ENCODE measurements around the gene HMMR. TPM values are rescaled to one million over a fixed set of nuclear protein-coding genes. Genes with fewer than 3 reads are reported as not detected.

HMMR gene
- total RNA-seq, 4 donors from 2014 or later, result 2.6 to 4.3 (median 3.0) TPM

Other genes with a start within 250 kb of the HMMR start
- 10 to 100 TPM; 46.4 to 92.3 (median 64.9) TPM for gene CCNG1, start 23.0 kb upstream of the HMMR start, total RNA-seq
- gene NUDCD2, start 530 bp upstream of the HMMR start, total RNA-seq, result 1 to 10 TPM; 3.1 to 8.5 (median 6.7) TPM
- 10 to 100 TPM; 34.9 to 50.1 (median 44.8) TPM for gene MAT2B, start 45.0 kb downstream of the HMMR start, total RNA-seq

Measured in lower leg skin (tissue), 4 donors.